Stimulated activated CD4-positive, alpha-beta T cell treated with anti-CD3 and anti-CD28 coated beads, Interleukin-4, amount 100 ng/mL, for 24 hours (primary cell): ENCODE results near the gene ADAM10.
"Not testable (repeated sequence)": the region's sequence is repeated elsewhere in the genome, so short reads cannot be mapped to it uniquely, and the experiment has no call there.

Experiments used
- DNase-seq: peaks from one replicate; pipeline ENCODE4 v3.0.0-alpha.2; 2020

ADAM10 gene

GRCh38 chr15:58665672-58666071, 83.8 kb downstream of the ADAM10 start:
- DNase-seq, result no peak

GRCh38 chr15:58650102-58650501, 99.4 kb downstream of the ADAM10 start:
- no peak for DNase-seq

GRCh38 chr15:58649175-58649574, 100.3 kb downstream of the ADAM10 start:
- no peak for DNase-seq

GRCh38 chr15:58643996-58644395, 105.5 kb downstream of the ADAM10 start:
- DNase-seq, result no peak

GRCh38 chr15:58641660-58642059, 107.8 kb downstream of the ADAM10 start:
- no peak for DNase-seq

GRCh38 chr15:58639992-58640391, 109.5 kb downstream of the ADAM10 start:
- DNase-seq, result no peak

- no peak for DNase-seq
Measured at GRCh38 chr15:58639002-58639756, 110.3 kb downstream of the ADAM10 start.

- DNase-seq, result no peak
Measured at GRCh38 chr15:58632789-58633188, 116.7 kb downstream of the ADAM10 start.

- no peak for DNase-seq
Measured at GRCh38 chr15:58631319-58631718, 118.2 kb downstream of the ADAM10 start.

GRCh38 chr15:58629625-58630024, 119.9 kb downstream of the ADAM10 start:
- DNase-seq, result no peak

GRCh38 chr15:58628206-58628947, 121.1 kb downstream of the ADAM10 start:
- no peak for DNase-seq

- no peak for DNase-seq
Measured at GRCh38 chr15:58627701-58628100, 121.8 kb downstream of the ADAM10 start.

GRCh38 chr15:58627046-58627445, 122.5 kb downstream of the ADAM10 start:
- no peak for DNase-seq

GRCh38 chr15:58626378-58626777, 123.1 kb downstream of the ADAM10 start:
- no peak for DNase-seq

GRCh38 chr15:58622877-58623276, 126.6 kb downstream of the ADAM10 start:
- no peak for DNase-seq

- not testable (repeated sequence) for DNase-seq
Measured at GRCh38 chr15:58620268-58620667, 129.2 kb downstream of the ADAM10 start.

GRCh38 chr15:58616171-58616570, 133.3 kb downstream of the ADAM10 start:
- no peak for DNase-seq

GRCh38 chr15:58611731-58612676, 137.5 kb downstream of the ADAM10 start:
- DNase-seq, result no peak

- no peak for DNase-seq
Measured at GRCh38 chr15:58608711-58609110, 140.8 kb downstream of the ADAM10 start.

- no peak for DNase-seq
Measured at GRCh38 chr15:58608129-58608590, 141.3 kb downstream of the ADAM10 start.

GRCh38 chr15:58606577-58607080, 142.9 kb downstream of the ADAM10 start:
- DNase-seq, result no peak

GRCh38 chr15:58605931-58606530, 143.5 kb downstream of the ADAM10 start:
- DNase-seq, result no peak
